Gastrocnemius medialis (tissue), 4 donors: ENCODE data around the gene CCNG1.

Experiments
- CTCF ChIP-seq, 5 experiments: fragments of 450-650 bp in 3 of 5; fragments of 200-600 bp in 2 of 5; sonication (generic) in 2 of 5; IDR thresholded peaks in 4 of 5; conservative IDR thresholded peaks in 1 of 5; 1 replicate in 4 of 5; 2 replicates in 1 of 5; pipeline ENCODE4 v1.5.1; 2016 to 2019; ENCODE audit warnings: antibody characterized with exemption in 5 of 5, mild to moderate bottlenecking in 3 of 5, moderate library complexity in 3 of 5
- POLR2A ChIP-seq, 2 donors: fragments of 450-650 bp; IDR thresholded peaks; one replicate each; pipeline ENCODE4 v1.6.1; 2017; ENCODE audit warnings: antibody characterized with exemption in 2 of 2, mild to moderate bottlenecking in 2 of 2, moderate library complexity in 2 of 2

- no peak for TF ChIP-seq POLR2A (IDR thresholded peaks at IDR 0.05)
- TF ChIP-seq CTCF (IDR thresholded peaks at IDR 0.05 in 4 of 5, conservative IDR thresholded peaks at IDR 0.05 in 1 of 5) = no peak
These were observed 14.1 kb downstream of the CCNG1 start for GRCh38 chr5:163451489-163451888.
